ENCODE data around the gene GRAMD1A.
A peak's percentile ranks its signal among the peaks of the same experiment; 100 is the strongest.

Gene GRAMD1A

DNA sequence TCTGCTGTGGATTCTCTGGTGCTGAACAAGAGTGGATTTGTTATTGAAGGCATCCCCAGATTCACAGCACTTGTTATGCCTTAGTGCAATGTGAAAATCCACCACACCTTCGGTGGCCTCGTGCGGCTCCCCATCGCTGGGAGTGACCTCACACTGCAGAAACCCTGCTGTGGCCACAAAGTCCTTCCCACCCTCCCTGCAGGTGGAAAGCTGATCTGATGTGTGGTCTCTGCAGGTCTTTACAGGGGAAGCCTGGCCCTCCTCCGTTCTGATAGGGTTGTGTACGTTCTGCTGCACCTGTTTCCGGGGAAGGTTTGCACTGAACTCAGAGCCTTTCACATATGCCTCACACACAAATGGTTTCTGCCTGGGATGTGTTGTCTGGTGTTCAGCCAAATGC lies 41.1 kb upstream of the GRAMD1A start:
- H3K9me2 ChIP-seq (replicated peaks; ENCODE audit: low read depth, low read length): no peaks in the 10 kb centered on the region

DNA sequence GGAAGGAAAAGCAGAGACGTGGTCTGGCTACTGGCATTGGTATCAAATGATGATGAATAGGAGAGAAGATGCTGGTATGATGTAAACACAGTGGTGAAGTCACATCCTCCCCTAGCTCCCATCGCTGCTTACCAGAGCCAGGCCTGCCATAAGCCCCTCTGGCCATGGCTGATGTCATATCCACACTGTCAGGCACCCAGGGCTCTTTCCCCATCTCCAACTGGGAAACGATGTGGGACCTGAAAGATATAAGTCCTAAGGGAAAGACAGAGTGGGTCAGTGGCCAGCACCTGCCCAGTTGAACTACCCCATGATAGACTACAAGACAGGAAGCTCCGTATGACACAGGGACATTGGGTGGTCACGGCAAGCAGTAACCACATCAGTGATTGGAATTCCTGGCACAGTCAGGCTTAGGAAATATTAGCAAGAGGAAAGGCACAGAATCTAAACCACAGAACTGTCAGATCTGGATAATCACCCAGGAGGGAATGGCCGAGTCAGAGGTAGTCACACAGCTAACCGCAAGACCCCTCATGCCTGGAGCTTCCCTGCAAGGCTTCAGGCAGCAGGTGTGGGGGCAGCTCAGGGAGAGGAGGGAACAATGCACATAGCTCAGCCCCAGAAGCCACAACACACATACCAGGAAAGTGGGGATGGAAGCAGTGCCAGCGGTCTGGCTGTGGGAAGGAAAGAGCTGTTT lies 39.9 kb upstream of the GRAMD1A start:
- Histone ChIP-seq H3K4me2 (ENCODE audit: low read depth, low read length, poor library complexity, severe bottlenecking) (peak overlapping the region; percentile 75), H3K79me2 (ENCODE audit: insufficient read depth, low read length) (peaks cover 63% of the 10 kb centered on the region), H4K20me1 (ENCODE audit: insufficient read depth, low read length, poor library complexity, severe bottlenecking) (peaks cover 14% of the 10 kb centered on the region), H2AFZ (ENCODE audit: low read length) (no peak overlapping the region), H3K4me3 (ENCODE audit: low read length, poor library complexity, severe bottlenecking) (peak overlapping the region; percentile 87), H3K4me1 (ENCODE audit: insufficient read depth, low read length, poor library complexity, severe bottlenecking) (peaks cover 20% of the 10 kb centered on the region), H3K36me3 (ENCODE audit: insufficient read depth, low read length) (peaks cover 56% of the 10 kb centered on the region), H3K9me2 (replicated peaks; ENCODE audit: low read depth, low read length) (no peaks in the 10 kb centered on the region), H3K27me3 (ENCODE audit: insufficient read depth, low read length, poor library complexity, severe bottlenecking) (peaks cover 25% of the 10 kb centered on the region), H3K9me3 (ENCODE audit: insufficient read depth, low read depth, low read length) (peaks cover 62% of the 10 kb centered on the region), H3F3A (ENCODE audit: low read depth) (peaks cover 5% of the 10 kb centered on the region; the same call in 1 of the 2 replicates), H3K9ac (ENCODE audit: low read depth, low read length, poor library complexity, severe bottlenecking) (no peak overlapping the region)
- TF ChIP-seq, protein P1, sequence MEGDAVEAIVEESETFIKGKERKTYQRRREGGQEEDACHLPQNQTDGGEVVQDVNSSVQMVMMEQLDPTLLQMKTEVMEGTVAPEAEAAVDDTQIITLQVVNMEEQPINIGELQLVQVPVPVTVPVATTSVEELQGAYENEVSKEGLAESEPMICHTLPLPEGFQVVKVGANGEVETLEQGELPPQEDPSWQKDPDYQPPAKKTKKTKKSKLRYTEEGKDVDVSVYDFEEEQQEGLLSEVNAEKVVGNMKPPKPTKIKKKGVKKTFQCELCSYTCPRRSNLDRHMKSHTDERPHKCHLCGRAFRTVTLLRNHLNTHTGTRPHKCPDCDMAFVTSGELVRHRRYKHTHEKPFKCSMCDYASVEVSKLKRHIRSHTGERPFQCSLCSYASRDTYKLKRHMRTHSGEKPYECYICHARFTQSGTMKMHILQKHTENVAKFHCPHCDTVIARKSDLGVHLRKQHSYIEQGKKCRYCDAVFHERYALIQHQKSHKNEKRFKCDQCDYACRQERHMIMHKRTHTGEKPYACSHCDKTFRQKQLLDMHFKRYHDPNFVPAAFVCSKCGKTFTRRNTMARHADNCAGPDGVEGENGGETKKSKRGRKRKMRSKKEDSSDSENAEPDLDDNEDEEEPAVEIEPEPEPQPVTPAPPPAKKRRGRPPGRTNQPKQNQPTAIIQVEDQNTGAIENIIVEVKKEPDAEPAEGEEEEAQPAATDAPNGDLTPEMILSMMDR (conservative IDR thresholded peaks at IDR 0.05; ENCODE audit: low read length): no peak
- TF ChIP-seq EZH2phosphoT487 (IDR thresholded peaks at IDR 0.05; ENCODE audit: borderline replicate concordance): no peak

More for the DNA sequence above, 41.1 kb upstream of the GRAMD1A start:
- no peak overlapping the region for H3K4me3 ChIP-seq (ENCODE audit: low read length, poor library complexity, severe bottlenecking)
- no peak overlapping the region for H3K4me2 ChIP-seq (ENCODE audit: low read depth, low read length, poor library complexity, severe bottlenecking)
- peaks cover 25% of the 10 kb centered on the region for H3K27me3 ChIP-seq (ENCODE audit: insufficient read depth, low read length, poor library complexity, severe bottlenecking)
- peaks cover 67% of the 10 kb centered on the region for H3K9me3 ChIP-seq (ENCODE audit: insufficient read depth, low read depth, low read length)
- H2AFZ ChIP-seq (ENCODE audit: low read length): no peak overlapping the region
- peaks cover 63% of the 10 kb centered on the region for H3K79me2 ChIP-seq (ENCODE audit: insufficient read depth, low read length)
- H3F3A ChIP-seq (ENCODE audit: low read depth): peaks cover 5% of the 10 kb centered on the region; the same call in 1 of the 2 replicates
- no peak overlapping the region for H3K9ac ChIP-seq (ENCODE audit: low read depth, low read length, poor library complexity, severe bottlenecking)
- peaks cover 59% of the 10 kb centered on the region for H3K36me3 ChIP-seq (ENCODE audit: insufficient read depth, low read length)
- TF ChIP-seq, protein P1 (conservative IDR thresholded peaks at IDR 0.05; ENCODE audit: low read length): no peak
- no peak for TF ChIP-seq EZH2phosphoT487 (IDR thresholded peaks at IDR 0.05; ENCODE audit: borderline replicate concordance)
- peaks cover 14% of the 10 kb centered on the region for H4K20me1 ChIP-seq (ENCODE audit: insufficient read depth, low read length, poor library complexity, severe bottlenecking)
- H3K4me1 ChIP-seq (ENCODE audit: insufficient read depth, low read length, poor library complexity, severe bottlenecking): peaks cover 20% of the 10 kb centered on the region

DNA sequence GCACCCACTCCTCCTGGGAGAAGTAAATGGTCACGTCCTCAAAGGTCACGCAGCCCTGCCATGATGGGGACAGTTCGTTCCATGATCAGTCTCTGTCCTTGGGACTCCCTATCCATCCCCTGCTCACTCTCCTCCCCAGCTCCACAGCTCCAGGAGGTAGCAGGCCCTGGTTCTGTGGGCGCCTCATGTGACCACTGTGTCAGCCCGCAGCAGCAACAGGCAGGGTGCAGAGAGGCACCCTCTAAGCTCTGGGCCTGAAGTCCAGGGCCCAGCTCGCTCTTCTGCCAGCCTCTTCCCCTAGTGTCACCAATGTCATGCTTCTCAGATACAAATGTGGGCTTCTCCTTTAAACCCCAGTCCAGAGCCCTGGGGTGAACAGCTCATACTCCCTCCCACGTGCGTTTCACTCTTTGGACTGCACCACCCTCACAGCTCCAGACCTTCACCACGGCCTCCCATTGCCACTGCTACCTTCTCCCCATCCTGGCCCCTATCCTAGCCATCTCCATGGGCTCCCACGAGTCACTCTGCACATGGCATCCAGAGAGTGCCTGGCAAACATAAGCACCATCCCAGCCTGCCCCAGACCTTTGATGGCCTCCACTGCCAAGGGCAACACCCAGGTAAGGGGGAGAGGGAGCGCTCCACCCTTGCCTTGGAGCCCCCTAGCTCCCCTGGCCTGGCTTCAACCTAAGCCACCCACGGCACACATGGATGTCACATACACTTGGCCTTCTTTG lies 39.0 kb upstream of the GRAMD1A start:
- no peak overlapping the region for H2AFZ ChIP-seq (ENCODE audit: low read length)
- peaks cover 54% of the 10 kb centered on the region for H3K9me3 ChIP-seq (ENCODE audit: insufficient read depth, low read depth, low read length)
- TF ChIP-seq EZH2phosphoT487 (IDR thresholded peaks at IDR 0.05; ENCODE audit: borderline replicate concordance): no peak
- TF ChIP-seq, protein P1 (conservative IDR thresholded peaks at IDR 0.05; ENCODE audit: low read length): no peak
- peak overlapping the region; percentile 53 for H3K9ac ChIP-seq (ENCODE audit: low read depth, low read length, poor library complexity, severe bottlenecking)
- H4K20me1 ChIP-seq (ENCODE audit: insufficient read depth, low read length, poor library complexity, severe bottlenecking): peaks cover 14% of the 10 kb centered on the region
- peaks cover 5% of the 10 kb centered on the region; the same call in 1 of the 2 replicates for H3F3A ChIP-seq (ENCODE audit: low read depth)
- peaks cover 25% of the 10 kb centered on the region for H3K27me3 ChIP-seq (ENCODE audit: insufficient read depth, low read length, poor library complexity, severe bottlenecking)
- H3K36me3 ChIP-seq (ENCODE audit: insufficient read depth, low read length): peaks cover 49% of the 10 kb centered on the region
- H3K9me2 ChIP-seq (replicated peaks; ENCODE audit: low read depth, low read length): no peaks in the 10 kb centered on the region
- H3K4me3 ChIP-seq (ENCODE audit: low read length, poor library complexity, severe bottlenecking): peak overlapping the region; percentile 87
- peaks cover 20% of the 10 kb centered on the region for H3K4me1 ChIP-seq (ENCODE audit: insufficient read depth, low read length, poor library complexity, severe bottlenecking)
- H3K4me2 ChIP-seq (ENCODE audit: low read depth, low read length, poor library complexity, severe bottlenecking): peak overlapping the region; percentile 75
- H3K79me2 ChIP-seq (ENCODE audit: insufficient read depth, low read length): peaks cover 63% of the 10 kb centered on the region
